ENCODE measurements around the gene MMAB.
"Not testable (repeated sequence)": the region's sequence is repeated elsewhere in the genome, so short reads cannot be mapped to it uniquely, and the experiment has no call there.

MMAB gene

GRCh38 chr12:109573029-109573913, at the start of gene MMAB, which contains the start of gene MVK:
Gene MMAB, minus strand, starts transcription at chr12:109573504. Its CDS starts 24 bp downstream, at chr12:109573480.
Gene MVK, plus strand, starts transcription at chr12:109573794. Its CDS starts 1,029 bp downstream, at chr12:109574823.
- ATAC-seq = peak; percentile 96 to 98

GRCh38 chr12:109621901-109622364, 48.6 kb upstream of the MMAB start:
- ATAC-seq = no peak

GRCh38 chr12:109621211-109621694, 47.9 kb upstream of the MMAB start:
- no peak for ATAC-seq

- no peak for ATAC-seq
Observed at GRCh38 chr12:109619002-109619604, 45.8 kb upstream of the MMAB start.

- ATAC-seq = no peak
Observed at GRCh38 chr12:109618082-109618481, 44.8 kb upstream of the MMAB start.

- no peak for ATAC-seq
Observed at GRCh38 chr12:109617491-109617890, 44.2 kb upstream of the MMAB start.

GRCh38 chr12:109615556-109616229, 42.4 kb upstream of the MMAB start:
- no peak for ATAC-seq

- no peak for ATAC-seq
Observed at GRCh38 chr12:109613649-109614455, 40.5 kb upstream of the MMAB start.

GRCh38 chr12:109612975-109613502, 39.7 kb upstream of the MMAB start:
- no peak for ATAC-seq

- ATAC-seq = no peak
Observed at GRCh38 chr12:109612003-109612402, 38.7 kb upstream of the MMAB start.

- ATAC-seq = no peak
Observed at GRCh38 chr12:109611223-109611622, 37.9 kb upstream of the MMAB start.

- ATAC-seq = no peak
Observed at GRCh38 chr12:109610523-109610922, 37.2 kb upstream of the MMAB start.

- no peak for ATAC-seq
Observed at GRCh38 chr12:109609342-109609741, 36.0 kb upstream of the MMAB start.

- no peak for ATAC-seq
Observed at GRCh38 chr12:109608793-109609192, 35.5 kb upstream of the MMAB start.

- ATAC-seq = no peak
Observed at GRCh38 chr12:109608270-109608669, 35.0 kb upstream of the MMAB start.

GRCh38 chr12:109607618-109608017, 34.3 kb upstream of the MMAB start:
- no peak for ATAC-seq

- no peak for ATAC-seq
Observed at GRCh38 chr12:109606320-109607028, 33.2 kb upstream of the MMAB start.

- ATAC-seq = no peak
Observed at GRCh38 chr12:109605599-109606228, 32.4 kb upstream of the MMAB start.

GRCh38 chr12:109605016-109605415, 31.7 kb upstream of the MMAB start:
- ATAC-seq = no peak

GRCh38 chr12:109604132-109604585, 30.9 kb upstream of the MMAB start:
- no peak for ATAC-seq

GRCh38 chr12:109602132-109602531, 28.8 kb upstream of the MMAB start:
- ATAC-seq = not testable (repeated sequence)

All from activated CD4-positive, CD25-positive, alpha-beta regulatory T cell treated with anti-CD3 and anti-CD28 coated beads, Interleukin-2, amount 50 U/mL, for 24 hours (primary cell).